GM19463 (cell line): ENCODE data around the gene VILL.
A peak's percentile ranks its signal among the peaks of the same experiment; 100 is the strongest.
"Not testable (repeated sequence)": the region's sequence is repeated elsewhere in the genome, so short reads cannot be mapped to it uniquely, and the experiment has no call there.

Source experiments
- ATAC-seq: cut with Tn5 transposase; IDR thresholded peaks from one replicate; pipeline ENCODE4 v1.9.1; 2021; ENCODE audit warnings: mild to moderate bottlenecking, moderate library complexity; ENCODE audit not compliant: unreplicated experiment

The VILL gene

GRCh38 chr3:38032328-38032865 is 41.8 kb downstream of the VILL start:
- no peak for ATAC-seq

- ATAC-seq, result not testable (repeated sequence)
These were observed 43.0 kb downstream of the VILL start for GRCh38 chr3:38033586-38033985.

- ATAC-seq, result not testable (repeated sequence)
These were observed 43.7 kb downstream of the VILL start for GRCh38 chr3:38034335-38034734.

GRCh38 chr3:38036286-38036685 is 45.7 kb downstream of the VILL start:
- ATAC-seq, result no peak

DNA sequence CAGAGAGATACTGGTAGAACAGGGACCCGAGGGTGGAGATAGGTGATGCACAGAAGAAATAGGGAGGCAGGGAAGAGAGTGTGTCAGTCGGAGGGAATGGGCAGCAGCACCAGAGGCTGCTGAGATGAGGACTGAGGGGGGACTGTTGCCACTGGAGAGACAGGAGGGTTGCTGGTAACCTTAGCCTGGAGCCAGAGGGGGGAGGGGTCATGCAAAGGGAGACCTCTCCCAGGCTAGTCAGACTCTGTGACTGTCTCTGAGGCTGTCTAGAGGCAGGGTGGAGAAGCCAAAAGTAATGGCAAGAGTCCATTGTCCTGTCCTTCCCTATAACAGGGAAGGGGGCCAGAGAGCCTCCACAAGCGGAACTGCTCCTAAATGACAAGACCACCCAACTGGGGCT is 46.3 kb downstream of the VILL start:
- ATAC-seq, result no peak

DNA sequence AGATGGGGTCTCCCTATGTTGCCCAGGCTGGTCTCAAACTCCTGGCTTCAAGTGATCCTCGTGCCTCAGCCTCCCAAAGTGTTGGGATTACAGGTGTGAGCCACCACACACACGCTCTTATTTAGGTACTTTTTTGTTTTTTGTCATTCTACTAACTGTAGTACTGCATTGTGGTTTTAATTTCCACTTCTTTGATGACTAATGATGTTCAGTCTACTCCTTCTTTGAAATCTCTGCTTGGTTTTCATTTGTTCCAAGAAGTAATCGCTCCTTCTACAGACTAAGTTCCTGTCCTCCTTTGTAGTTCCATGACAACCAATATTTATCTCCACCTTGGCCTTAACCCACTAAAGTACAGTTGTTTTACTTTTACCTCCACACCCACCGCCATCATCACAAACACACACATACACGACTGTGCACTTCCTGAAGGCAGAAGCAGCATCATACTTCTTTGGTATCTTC is 47.9 kb downstream of the VILL start:
- no peak for ATAC-seq

- peak; percentile 91 for ATAC-seq
These were observed 48.7 kb downstream of the VILL start, which contains the start of gene DLEC1 for GRCh38 chr3:38039101-38039898. TSS of gene DLEC1 (plus strand) at chr3:38039208. CDS start at chr3:38039226, 18 bp downstream.

GRCh38 chr3:38039899-38040261 is 49.3 kb downstream of the VILL start:
- ATAC-seq, result peak; percentile 38

DNA sequence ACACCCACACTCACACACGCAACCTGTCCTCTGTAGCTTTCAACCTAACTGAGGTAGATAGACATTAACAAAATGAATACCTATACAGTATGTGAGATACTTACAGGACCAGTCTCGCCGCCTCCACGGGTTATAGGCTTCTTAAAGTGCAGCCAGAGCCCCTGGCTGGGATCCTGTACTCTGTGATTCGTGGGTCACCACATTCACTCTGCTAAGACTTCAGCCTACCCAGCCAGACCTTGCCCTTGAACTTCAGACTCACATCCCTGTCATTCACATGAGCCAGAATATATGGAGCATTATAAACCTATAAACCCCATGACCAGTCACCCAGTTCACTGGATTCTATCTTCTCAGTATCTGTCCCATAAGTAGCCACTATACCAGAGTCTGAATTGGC is 49.8 kb downstream of the VILL start:
- ATAC-seq, result no peak

DNA sequence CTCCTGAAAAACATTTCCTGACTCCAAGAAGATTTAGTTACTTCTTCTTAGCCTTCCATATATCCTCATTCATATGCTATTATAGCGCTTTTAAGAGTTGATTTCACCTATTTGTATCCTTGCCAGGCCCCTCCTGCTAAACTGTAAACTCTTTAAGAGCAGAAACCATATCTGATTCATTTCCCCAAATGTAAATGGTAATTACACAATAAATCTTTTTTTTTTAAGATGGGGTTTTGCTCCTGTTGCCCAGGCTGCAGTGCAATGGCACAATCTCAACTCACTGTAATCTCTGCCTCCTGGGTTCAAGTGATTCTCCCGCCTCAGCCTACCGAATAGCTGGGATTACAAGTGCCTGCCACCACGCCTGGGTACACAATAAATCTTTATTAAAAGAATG is 52.9 kb downstream of the VILL start:
- no peak for ATAC-seq

DNA sequence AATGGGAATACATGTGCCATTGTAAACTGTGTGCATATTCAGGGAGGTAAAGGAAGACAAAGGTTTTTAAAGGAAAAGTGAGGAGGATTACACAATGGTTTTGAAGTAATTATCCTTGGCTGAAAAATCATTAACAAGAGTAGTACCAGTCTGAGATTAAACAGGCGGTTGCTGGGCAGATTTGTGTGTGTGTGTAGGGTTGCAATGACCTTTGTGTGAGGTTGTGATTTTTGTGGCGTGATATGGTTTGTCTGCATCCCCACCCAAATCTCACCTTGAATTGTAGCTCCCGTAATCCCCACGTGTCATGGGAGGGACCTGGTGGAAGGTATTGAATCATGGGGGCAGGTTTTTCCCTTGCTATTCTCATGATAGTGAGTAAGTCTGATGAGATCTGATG is 55.4 kb downstream of the VILL start:
- no peak for ATAC-seq

- ATAC-seq, result no peak
These were observed 56.2 kb downstream of the VILL start for GRCh38 chr3:38046821-38047220.

DNA sequence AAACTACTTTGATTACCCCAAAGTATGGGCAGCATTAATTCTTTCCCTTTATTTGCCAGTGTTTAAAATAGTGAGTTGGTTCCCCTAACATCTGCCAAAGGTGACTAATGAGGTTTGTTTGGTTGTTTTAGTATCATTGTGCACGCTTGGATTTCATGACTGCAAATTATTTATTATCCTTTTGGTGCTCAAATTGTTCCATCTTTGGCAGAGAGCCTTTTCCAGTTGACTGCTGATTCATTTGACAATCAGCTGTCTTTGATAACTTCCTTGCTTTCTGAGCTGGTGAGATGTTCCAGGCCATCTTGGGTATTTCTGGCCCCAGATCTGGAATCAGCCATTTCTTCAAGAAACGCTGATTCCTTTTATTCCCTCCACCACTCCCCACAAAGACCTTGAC is 57.3 kb downstream of the VILL start:
- no peak for ATAC-seq

GRCh38 chr3:38049358-38050126 is 59.0 kb downstream of the VILL start:
- no peak for ATAC-seq

DNA sequence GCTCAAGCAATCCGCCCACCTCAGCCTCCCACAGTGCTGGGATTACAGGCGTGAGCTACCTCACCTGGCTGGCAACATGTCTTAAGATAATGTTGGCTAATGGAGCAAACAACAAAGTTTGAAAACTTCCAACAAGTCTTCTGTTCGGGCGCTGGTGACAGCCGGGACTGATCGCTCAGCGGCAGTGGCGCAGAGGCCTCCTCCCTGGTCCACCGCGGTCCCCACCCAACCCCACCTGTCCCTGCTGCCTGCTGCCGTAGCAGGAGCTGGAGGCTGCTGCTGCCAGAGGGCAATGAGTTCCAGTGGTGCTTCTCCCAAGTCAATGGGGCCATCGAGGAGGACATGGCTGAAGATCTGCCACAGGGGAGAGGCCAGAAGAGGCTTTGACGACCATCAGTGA is 60.5 kb downstream of the VILL start:
- ATAC-seq, result no peak

DNA sequence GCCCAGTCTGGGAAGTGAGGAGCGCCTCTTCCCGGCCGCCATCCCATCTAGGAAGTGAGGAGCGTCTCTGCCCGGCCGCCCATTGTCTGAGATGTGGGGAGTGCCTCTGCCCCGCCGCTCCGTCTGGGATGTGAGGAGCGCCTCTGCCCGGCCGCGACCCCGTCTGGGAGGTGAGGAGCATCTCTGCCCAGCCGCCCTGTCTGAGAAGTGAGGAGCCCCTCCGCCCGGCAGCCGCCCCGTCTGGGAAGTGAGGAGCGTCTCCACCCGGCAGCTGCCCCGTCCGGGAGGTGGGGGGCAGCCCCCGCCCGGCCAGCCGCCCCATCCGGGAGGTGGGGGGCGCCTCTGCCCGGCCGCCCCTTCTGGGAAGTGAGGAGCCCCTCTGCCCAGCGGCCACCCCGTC is 62.7 kb downstream of the VILL start:
- ATAC-seq, result not testable (repeated sequence)

DNA sequence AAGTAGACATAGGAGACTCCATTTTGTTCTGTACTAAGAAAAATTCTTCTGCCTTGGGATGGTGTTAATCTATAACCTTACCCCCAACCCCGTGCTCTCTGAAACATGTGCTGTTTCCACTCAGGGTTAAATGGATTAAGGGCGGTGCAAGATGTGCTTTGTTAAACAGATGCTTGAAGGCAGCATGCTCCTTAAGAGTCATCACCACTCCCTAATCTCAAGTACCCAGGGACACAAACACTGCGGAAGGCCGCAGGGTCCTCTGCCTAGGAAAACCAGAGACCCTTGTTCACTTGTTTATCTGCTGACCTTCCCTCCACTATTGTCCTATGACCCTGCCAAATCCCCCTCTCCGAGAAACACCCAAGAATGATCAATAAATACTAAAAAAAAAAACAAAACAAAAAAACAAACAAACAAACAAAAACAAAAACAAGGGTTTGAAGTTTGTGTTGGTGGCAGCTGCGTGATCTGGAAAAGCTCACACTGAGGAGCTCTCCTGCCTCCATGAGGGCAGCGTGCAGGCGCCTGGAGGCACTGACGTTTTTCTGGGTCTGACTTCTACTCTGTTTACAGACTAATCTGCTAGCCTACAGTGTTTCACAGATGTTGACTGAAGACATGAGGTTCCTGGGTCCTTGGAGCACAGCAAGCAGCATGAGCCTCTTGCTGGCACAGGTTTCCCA is 63.4 kb downstream of the VILL start:
- not testable (repeated sequence) for ATAC-seq

GRCh38 chr3:38054499-38055001 is 64.0 kb downstream of the VILL start:
- no peak for ATAC-seq
